ENCODE results near the gene ACTR3C. TPM values are rescaled to one million over a fixed set of nuclear protein-coding genes. Genes with fewer than 3 reads are reported as not detected.

ACTR3C gene
- total RNA-seq, 4 donors from 2014 or later, result 4.3 to 10.1 (median 4.8) TPM

- TF ChIP-seq POLR2A (IDR thresholded peaks at IDR 0.05; ENCODE audit: low read depth), result no peak
- no peak for TF ChIP-seq EP300 (IDR thresholded peaks at IDR 0.05)
- TF ChIP-seq CTCF (IDR thresholded peaks at IDR 0.05), result no peak
- TF ChIP-seq POLR2AphosphoS5 (IDR thresholded peaks at IDR 0.05), result no peak
- H3K27me3 ChIP-seq, result no peaks in the 10 kb centered on the region
- DNase-seq (ENCODE audit: extremely low spot score), result no peak
- H3K4me3 ChIP-seq, result peak overlapping the region; percentile 70 to 96 (median 82)
- peaks cover 26 to 42% (median 39%) of the 10 kb centered on the region in 4 donors for H3K4me1 ChIP-seq
- peak overlapping the region; percentile 91 to 98 (median 92) for H3K27ac ChIP-seq (replicated peaks in 1 of 4)
- no peaks in the 10 kb centered on the region for H3K9me3 ChIP-seq
- intact Hi-C loops (cut with DNase I), result loop anchor here (2.0 to 5.0 kb wide), 2 partner anchors 27 to 40 kb away; partner anchors contain the start of gene RARRES2
- peaks cover 16 to 28% (median 26%) of the 10 kb centered on the region in 4 donors for H3K36me3 ChIP-seq
- WGBS, result 48% methylated on average over 8 of the region's 8 CpGs
Observed at GRCh38 chr7:150367677-150368095, 44.3 kb upstream of the ACTR3C start.

GRCh38 chr7:150365673-150366398 is 42.5 kb upstream of the ACTR3C start:
- H3K27me3 ChIP-seq, result no peaks in the 10 kb centered on the region
- 84% methylated on average over 5 of the region's 5 CpGs for WGBS
- peaks cover 0 to 9% (median 8%) of the 10 kb centered on the region in 4 donors for H3K36me3 ChIP-seq
- H3K4me3 ChIP-seq, result no peak overlapping the region
- TF ChIP-seq POLR2AphosphoS5 (IDR thresholded peaks at IDR 0.05) (no peak), EP300 (IDR thresholded peaks at IDR 0.05) (no peak), CTCF (IDR thresholded peaks at IDR 0.05) (no peak), POLR2A (IDR thresholded peaks at IDR 0.05; ENCODE audit: low read depth) (no peak)
- no peaks in the 10 kb centered on the region for H3K9me3 ChIP-seq
- H3K4me1 ChIP-seq, result peaks cover 20 to 43% (median 38%) of the 10 kb centered on the region in 4 donors
- intact Hi-C loops (cut with DNase I), result loop anchor here (5.0 kb wide), 1 partner anchor 41 kb away; a partner anchor contains a TSS
- DNase-seq (ENCODE audit: extremely low spot score), result no peak
- H3K27ac ChIP-seq (replicated peaks in 1 of 4), result no peak overlapping the region

- Histone ChIP-seq H3K27ac (replicated peaks in 1 of 4) (no peak overlapping the region), H3K36me3 (peaks cover 0 to 5% (median 3%) of the 10 kb centered on the region in 4 donors), H3K27me3 (no peaks in the 10 kb centered on the region), H3K4me1 (peaks cover 14 to 38% (median 33%) of the 10 kb centered on the region in 4 donors), H3K9me3 (no peaks in the 10 kb centered on the region), H3K4me3 (no peak overlapping the region)
- 92% methylated on average over 10 of the region's 10 CpGs for WGBS
- TF ChIP-seq POLR2A (IDR thresholded peaks at IDR 0.05; ENCODE audit: low read depth), result no peak
- TF ChIP-seq POLR2AphosphoS5 (IDR thresholded peaks at IDR 0.05), result no peak
- no peak for TF ChIP-seq EP300 (IDR thresholded peaks at IDR 0.05)
- TF ChIP-seq CTCF (IDR thresholded peaks at IDR 0.05), result no peak
- DNase-seq (ENCODE audit: extremely low spot score), result no peak
- intact Hi-C loops (cut with DNase I), result loop anchor here (5.0 kb wide), 1 partner anchor 42 kb away; a partner anchor contains a TSS
Observed at GRCh38 chr7:150365194-150365593, 41.8 kb upstream of the ACTR3C start.

- 73% methylated on average over 5 of the region's 5 CpGs for WGBS
- Histone ChIP-seq H3K27ac (replicated peaks in 1 of 4) (no peak overlapping the region), H3K9me3 (no peaks in the 10 kb centered on the region), H3K27me3 (no peaks in the 10 kb centered on the region), H3K4me3 (no peak overlapping the region), H3K4me1 (peaks cover 6 to 29% (median 23%) of the 10 kb centered on the region in 4 donors), H3K36me3 (no peaks in the 10 kb centered on the region)
- no peak for DNase-seq (ENCODE audit: extremely low spot score)
- intact Hi-C loops (cut with DNase I), result no loop called here
- TF ChIP-seq EP300 (IDR thresholded peaks at IDR 0.05), result no peak
- TF ChIP-seq CTCF (IDR thresholded peaks at IDR 0.05), result no peak
- TF ChIP-seq POLR2A (IDR thresholded peaks at IDR 0.05; ENCODE audit: low read depth), result no peak
- no peak for TF ChIP-seq POLR2AphosphoS5 (IDR thresholded peaks at IDR 0.05)
Observed at GRCh38 chr7:150363872-150364271, 40.5 kb upstream of the ACTR3C start.
